ENCODE measurements around the gene CIB1.

Gene CIB1

DNA sequence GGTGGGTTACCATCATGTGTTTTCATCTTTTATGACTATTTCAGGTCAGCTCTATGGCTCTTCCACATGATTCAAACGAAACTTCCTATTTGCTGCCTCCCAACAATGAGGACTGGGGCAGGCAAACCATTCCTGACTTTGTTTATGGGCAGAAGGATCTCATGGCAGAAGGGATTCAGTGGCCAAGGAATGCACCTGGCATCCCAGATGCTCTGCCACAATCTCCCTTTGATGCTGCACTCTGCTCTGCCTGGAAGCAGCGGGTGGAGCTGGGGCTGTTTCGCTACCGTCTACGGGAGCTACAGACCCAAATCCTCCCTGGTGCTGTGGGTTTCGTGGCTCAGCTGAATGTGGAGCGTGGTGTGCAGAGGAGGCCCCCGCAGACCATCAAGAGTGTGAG, 7.1 kb upstream of the CIB1 start:
- DNase-seq, result no peak

DNA sequence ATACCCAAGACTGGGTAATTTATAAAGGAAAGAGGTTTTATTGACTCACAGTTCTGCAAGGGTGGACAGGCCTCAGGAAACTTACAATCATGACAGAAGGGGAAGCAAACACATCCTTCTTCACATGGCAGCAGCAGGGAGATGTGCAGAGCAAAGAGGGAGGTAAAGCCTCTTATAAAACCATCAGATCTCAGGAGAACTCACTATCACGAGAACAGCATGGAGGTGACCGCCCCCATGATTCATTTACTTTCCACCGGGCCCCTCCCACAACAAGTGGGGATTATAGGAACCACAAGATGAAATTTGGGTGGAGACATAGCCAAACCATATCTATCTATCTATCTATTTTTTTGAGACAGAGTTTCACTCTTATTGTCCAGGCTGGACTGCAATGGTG, 5.6 kb upstream of the CIB1 start:
- DNase-seq, result no peak

DNA sequence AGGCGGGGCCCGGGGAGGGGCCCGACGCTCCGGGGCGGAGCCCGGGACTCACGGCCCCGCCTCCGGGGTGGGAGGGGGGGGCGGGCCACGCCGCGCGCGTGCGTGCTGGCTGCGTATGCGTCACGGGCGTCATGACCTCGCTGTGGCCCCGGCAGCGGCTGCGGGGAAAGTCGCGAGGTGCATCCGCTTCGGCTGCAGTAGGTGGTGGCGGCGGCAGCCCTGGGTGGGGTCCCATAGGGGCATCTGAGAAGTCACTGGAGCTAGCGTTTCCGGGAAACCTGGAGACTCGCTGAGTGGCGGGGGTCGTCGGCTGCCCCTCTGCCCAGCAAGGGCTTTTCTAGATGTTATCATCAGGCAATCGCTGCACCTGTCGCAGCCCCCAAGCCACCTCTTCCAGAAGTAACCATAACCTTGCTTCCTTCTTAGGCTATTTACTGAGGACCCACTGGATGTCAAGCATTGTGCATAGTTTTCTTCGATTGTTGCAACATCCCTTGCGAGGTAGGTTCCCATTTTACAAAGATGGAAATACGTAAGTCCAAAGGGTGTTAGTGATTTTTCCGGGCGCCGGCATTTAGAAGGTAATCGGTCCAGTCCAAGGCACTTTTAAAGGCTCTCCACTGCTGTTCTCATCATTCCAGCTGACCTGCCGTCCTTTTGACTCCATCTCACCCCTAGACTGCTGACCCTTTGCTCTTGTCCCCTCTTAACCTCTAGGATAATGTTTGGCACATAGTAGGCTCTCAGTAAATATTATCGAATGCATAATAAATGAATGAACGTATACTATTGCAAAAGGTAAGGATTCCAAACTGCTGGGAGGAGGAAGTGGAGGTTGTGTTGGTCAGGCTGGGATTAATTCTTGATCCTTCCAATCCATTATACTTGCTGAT, 601 bp upstream of the CIB1 start, which contains the start of gene GDPGP1:
Gene GDPGP1 (plus strand): TSS at position 114 of the 893 bp plus-strand sequence. CDS start 6,700 bp downstream, outside the sequence.
- DNase-seq, result no peak

DNA sequence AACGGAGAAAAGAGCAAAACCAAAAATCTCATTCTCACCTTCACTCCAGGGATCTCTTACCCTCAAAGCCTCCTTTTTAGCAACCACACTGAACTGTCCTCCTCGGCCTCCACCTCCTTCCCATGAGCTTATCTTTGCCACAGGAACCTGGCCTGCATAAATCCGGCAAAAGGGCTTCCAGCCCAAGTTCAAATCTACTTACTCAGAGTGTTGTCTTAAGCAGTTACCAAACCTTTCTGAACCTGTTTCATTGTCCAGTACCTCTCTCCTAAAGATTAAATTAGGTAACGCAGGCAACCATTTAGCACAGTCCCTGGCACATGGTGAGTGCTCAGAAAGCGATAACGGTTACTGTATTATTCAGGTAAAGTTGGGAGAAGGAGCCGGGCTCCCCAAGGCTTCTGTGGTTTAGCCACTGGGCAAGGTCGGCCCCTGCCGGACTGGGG, 777 bp downstream of the CIB1 start:
- no peak for DNase-seq

DNA sequence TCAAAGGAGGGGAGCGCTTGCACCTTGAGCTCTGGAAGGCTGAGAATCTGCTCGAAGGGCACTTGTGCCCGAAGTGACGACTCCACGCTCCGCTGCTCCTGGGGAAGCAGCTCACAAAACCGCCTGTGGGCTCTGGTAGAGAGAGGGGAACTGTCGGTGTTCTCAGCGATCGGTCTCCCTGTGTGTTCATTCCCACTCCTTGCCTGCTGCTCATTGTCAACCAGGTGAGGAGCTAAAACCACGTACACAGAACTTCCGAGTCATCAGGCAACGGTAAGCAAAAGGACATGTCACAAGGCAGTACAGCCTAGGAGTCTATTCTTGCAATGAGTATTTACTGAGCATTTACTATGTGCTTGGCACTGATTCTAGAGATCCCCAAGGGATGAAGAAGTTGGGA, 1.5 kb downstream of the CIB1 start:
- no peak for DNase-seq

DNA sequence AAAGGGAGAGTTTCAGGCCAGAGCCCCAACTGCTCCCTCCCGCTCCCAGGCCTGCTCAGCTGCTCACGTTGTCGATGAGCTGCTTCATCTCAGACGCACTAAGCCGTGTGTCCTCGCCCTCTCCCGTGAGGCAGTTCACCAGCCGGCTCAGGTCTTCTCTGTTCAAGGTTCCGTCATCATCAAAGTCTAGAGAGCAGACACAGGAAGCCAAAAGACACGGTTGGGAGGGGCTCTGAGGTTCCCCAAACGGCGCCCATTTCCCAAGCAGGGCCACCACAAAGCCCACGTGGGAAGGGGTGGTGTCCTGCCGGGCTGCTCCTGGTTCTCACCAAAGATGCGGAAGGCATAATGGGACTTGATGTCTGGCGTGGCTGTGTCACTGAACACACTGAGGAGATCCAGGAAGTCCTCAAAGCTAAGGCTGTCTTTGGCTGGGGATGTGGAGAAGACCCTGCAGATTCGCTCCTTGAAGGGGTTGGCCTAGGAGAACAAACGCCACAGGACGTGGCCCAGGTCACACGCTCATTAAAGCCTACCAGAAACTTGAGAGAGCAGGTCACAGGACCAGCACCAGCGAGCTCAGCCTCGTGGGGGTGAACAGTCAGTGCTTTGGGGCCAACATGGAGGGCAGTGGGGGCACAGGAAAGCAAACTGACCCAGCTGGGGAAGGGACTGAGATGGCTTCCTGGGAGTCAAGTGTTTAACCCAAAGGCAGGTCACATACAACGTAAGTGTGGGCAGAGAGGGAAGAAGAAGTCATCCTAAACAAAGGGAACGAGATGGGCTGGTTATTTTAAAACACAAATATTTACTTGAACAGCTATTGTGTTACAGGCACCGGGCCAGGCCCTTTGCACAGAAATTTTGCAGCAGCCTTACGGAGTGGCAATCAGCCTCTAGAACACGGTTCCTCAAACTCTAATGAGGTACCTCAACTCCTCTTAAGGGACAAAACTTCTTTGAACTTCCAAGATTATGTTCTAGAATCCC, 2.4 kb downstream of the CIB1 start:
- DNase-seq, result no peak

DNA sequence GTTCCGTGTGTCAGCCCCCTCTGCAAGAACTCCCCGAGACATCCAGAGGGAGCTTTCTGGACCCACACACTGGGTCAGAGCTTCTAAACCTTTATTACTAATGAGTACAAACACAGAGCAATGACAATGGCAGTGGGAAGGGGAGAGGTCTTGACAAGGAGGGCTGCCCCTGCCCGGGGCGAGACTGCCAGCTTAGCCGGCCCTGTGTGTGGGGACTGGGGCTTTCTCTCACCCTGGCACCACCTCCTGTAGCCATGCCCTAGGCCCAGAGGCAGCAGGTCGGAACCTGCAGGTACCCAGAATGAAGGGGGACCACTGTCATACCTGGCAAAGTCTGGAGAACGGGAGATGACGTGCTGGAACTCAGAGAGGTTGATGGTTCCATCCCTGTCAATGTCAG, 3.1 kb downstream of the CIB1 start:
- DNase-seq, result no peak

DNA sequence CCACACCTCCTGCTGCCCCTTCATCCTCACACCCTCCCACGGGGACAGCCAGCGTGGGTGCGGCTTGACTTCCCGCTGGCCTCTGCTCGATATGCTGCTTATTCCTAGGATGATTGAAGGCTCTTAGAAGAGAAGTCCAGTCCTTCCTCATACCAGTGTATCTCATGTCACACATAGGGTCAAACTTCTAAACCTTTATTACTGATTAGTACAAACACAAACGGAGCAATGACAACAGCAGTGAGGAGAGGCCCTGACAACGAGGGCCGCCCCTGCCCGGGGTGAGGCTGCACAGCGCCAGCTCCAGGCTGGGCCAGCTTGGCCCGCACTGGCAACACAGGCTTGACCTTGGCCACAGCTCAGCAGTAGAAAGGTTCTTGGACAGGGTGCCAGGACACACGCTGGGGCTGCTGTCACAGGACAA, 3.7 kb downstream of the CIB1 start:
- DNase-seq, result no peak

DNA sequence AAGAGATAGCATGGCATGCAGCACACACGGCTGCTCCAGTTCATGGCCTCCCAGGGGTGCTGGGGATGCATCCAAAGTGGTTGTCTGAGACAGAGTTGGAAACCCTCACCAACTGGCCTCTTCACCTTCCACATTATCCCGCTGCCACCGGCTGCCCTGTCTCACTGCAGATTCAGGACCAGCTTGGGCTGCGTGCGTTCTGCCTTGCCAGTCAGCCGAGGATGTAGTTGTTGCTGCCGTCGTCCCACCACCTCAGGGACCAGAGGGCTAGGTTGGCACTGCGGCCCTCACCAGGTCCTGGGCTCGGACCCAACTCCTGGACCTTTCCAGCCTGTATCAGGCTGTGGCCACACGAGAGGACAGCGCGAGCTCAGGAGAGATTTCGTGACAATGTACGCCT, 4.8 kb downstream of the CIB1 start:
- DNase-seq, result no peak

DNA sequence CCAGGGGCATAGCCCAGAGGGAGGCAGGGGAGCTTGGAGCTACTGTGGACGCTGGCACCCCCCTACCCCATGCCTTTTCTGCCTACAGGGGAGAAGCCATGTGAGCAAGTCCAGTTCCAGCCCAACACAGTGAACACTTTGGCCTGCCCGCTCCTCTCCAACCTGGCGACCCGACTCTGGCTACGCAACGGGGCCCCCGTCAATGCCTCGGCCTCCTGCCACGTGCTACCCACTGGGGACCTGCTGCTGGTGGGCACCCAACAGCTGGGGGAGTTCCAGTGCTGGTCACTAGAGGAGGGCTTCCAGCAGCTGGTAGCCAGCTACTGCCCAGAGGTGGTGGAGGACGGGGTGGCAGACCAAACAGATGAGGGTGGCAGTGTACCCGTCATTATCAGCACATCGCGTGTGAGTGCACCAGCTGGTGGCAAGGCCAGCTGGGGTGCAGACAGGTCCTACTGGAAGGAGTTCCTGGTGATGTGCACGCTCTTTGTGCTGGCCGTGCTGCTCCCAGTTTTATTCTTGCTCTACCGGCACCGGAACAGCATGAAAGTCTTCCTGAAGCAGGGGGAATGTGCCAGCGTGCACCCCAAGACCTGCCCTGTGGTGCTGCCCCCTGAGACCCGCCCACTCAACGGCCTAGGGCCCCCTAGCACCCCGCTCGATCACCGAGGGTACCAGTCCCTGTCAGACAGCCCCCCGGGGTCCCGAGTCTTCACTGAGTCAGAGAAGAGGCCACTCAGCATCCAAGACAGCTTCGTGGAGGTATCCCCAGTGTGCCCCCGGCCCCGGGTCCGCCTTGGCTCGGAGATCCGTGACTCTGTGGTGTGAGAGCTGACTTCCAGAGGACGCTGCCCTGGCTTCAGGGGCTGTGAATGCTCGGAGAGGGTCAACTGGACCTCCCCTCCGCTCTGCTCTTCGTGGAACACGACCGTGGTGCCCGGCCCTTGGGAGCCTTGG, 5.6 kb downstream of the CIB1 start:
- DNase-seq, result no peak

DNA sequence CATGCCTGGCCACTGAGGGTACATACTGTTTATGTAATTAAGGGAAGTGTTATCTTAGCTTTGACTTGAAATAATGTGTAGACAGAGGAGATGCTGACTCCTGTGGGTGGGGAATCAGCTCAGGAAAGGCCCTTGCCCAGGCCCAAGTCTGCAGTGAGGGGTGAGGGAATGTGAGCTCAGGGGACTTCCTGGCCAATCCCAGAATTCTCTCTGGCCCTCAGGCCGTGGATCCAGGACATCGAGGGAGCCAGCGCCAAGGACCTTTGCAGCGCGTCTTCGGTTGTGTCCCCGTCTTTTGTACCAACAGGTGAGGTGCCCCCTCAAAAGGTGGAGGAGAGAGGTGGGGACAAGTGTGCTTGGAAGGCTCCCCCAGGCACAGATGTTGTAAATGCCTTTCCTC, 6.4 kb downstream of the CIB1 start:
- no peak for DNase-seq

DNA sequence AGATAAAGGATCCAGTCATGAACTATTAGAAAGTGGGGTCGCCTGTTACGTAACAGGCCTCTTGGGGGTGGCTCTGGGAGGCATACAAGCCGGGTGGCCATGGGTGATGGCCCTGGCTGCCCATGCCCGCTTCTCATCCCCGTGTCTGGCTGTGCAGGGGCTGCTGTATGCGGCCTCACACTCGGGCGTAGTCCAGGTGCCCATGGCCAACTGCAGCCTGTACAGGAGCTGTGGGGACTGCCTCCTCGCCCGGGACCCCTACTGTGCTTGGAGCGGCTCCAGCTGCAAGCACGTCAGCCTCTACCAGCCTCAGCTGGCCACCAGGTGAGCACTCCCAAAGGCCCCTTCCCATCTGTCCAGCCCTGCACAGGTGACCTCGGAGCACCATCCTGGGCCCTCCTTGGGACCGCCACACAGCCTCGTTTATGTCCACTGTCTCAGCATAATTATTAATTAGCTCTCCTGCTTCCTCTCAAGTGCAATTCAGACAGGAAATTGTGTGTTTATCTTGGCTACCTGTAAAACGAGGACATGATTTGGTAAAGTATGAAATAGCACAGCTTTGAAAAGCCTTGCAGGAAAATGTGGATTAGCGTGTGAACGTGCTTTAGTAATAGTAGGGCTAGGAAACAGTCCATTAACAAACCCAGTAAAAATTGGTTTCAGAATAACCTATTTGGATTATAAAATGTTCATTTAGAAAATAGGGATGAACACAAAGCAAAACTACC, 8.1 kb downstream of the CIB1 start:
- DNase-seq, result no peak

DNA sequence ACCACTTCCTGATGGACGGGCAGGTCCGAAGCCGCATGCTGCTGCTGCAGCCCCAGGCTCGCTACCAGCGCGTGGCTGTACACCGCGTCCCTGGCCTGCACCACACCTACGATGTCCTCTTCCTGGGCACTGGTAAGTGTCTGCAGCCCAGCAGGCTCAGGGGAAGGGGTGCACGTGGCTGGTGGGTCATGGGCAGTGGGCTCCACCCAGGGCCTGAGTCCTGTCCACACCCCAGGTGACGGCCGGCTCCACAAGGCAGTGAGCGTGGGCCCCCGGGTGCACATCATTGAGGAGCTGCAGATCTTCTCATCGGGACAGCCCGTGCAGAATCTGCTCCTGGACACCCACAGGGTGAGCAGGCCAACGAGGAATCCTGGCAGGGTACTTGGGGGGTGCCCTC, 8.7 kb downstream of the CIB1 start:
- no peak for DNase-seq

DNA sequence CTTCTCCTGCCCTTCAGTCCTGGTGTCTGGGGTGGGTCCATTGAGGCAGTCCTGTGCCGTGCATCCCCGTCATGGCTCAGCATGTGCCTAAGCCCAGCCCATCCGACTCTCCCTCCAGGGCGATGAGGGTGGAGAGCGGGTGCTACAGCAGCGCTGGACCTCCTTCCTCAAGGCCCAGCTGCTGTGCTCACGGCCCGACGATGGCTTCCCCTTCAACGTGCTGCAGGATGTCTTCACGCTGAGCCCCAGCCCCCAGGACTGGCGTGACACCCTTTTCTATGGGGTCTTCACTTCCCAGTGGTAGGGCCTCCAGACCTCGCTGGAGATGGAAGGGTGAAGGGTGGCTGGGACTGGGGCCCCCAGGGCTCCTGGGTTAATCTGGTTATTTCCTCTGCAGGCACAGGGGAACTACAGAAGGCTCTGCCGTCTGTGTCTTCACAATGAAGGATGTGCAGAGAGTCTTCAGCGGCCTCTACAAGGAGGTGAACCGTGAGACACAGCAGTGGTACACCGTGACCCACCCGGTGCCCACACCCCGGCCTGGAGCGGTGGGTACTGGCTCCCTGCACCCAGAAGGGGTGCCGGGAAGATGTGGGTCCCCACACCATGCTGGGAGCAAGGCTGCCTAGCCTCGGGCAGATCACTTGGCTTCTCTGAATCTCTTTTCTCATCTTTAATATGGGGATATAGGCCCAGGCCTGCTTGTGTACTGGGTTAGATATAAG, 10.1 kb downstream of the CIB1 start:
- no peak for DNase-seq

DNA sequence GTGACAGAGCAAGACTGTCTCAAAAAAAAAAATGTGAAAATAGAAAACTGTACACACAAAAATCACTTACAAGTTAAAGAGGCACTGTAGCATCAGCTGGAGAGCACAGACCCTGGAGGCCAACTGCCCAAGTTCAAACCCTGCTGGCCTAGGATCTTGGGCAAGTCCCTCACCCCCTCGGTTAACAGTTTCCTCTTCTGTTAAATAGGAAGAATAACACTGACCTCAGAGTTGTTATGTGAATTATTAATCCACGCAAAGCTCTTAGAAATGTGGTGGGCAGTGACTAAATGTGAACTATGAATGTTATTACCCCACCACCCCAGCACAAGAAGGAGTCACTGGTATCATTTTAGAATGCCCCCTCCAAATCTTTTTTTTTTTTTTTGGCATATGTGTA, 11.2 kb downstream of the CIB1 start:
- no peak for DNase-seq

DNA sequence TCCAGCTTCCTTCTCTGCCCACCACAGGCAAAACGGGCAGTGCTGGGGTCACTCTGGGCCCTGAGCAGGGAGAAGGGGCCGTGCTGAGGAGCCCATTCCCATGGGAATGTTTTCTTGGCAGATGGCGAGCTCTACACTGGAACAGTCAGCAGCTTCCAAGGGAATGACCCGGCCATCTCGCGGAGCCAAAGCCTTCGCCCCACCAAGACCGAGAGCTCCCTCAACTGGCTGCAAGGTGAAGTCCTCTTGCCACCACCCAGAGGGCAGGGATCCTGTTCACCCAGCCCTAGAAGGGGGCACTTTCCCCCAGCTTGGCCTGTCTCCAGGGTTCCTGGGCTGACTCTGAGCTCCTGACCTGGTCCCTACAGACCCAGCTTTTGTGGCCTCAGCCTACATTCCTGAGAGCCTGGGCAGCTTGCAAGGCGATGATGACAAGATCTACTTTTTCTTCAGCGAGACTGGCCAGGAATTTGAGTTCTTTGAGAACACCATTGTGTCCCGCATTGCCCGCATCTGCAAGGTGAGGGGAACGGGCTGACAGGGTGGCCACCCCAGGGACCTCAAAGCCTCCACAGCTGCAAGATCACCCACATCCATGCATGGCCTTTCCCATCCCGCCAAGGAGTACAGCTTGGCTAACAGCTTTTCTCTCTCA, 12.4 kb downstream of the CIB1 start:
- peak; percentile 83 for DNase-seq

DNA sequence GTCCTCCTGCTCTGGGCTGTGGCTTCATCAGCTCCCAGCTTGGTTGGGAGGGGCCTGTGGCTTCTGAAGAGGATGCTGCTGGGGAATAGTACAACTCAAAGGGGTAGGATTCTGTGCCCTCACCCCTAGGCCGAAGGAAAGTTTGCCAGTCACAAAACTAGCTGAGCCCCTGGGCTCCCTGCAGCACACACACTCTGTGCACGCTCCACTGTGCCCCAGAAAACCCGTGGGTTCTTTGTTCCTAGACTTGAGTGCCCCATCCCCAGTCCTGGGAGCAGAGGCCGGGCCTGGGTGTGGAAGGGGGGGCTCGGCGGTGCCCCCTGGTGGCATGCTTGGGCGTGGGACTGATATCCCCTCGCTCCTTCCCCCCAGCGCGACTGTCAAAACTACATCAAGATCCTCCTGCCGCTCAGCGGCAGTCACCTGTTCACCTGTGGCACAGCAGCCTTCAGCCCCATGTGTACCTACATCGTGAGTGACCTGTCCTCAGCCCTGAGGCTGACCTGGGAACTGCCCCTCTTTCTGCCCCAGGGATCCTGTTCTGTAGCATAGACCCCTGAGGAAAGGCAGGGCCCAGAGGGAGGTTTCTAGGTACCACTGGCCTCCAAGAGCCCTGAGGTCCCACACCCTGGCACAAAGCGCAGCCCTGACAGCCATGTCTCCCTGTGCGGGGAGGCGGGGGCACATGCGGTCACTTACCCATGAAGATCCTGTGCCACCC, 14.2 kb downstream of the CIB1 start:
- peak; percentile 30 for DNase-seq

DNA sequence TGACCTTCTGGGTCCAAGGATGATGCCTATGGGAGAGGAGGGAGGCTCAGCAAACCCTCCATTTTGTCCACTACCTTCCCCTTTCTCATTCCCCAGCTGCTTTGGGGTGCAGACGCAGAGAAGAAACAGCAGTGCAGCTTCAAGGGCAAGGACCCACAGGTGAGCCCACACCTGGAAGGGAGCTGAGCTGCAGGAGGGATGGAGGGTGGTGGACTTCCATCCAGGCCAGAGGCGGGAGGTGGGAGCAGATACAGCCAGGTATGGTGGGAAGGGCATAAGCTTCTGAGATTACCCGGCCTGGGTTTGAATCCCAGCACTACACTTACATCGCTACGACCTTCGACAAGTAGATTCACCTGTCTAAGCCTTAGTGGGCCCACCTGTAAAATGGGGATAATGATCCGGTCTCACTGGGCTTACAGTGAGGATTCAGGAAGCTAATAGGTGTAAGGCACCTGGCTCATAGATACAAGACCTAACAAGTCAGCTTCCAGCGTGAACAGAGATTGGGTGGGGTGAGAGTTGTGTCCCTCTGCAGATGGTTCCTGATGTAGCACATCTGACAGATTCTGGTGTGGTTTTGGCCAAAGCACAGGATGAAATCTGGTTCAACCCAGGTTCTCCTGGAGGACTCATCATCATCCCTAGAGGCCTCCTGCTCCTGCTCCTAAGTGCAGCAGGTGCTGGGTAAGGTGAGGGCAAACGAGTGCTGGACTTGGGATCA, 15.9 kb downstream of the CIB1 start:
- no peak for DNase-seq

Measured in fibroblast of skin of back (primary cell).